ENCODE results near the gene NUDT16L1.

Gene NUDT16L1

GRCh38 chr16:4663777-4664465 is 29.4 kb upstream of the NUDT16L1 start:
- DNase-seq (ENCODE audit: low spot score), result no peak

- peak; percentile 59 for DNase-seq (ENCODE audit: low spot score)
Observed at GRCh38 chr16:4664538-4665418, 28.6 kb upstream of the NUDT16L1 start.

- DNase-seq (ENCODE audit: low spot score), result no peak
Observed at GRCh38 chr16:4666537-4667202, 26.7 kb upstream of the NUDT16L1 start.

GRCh38 chr16:4667203-4667963 is 26.0 kb upstream of the NUDT16L1 start:
- DNase-seq (ENCODE audit: low spot score), result no peak

DNA sequence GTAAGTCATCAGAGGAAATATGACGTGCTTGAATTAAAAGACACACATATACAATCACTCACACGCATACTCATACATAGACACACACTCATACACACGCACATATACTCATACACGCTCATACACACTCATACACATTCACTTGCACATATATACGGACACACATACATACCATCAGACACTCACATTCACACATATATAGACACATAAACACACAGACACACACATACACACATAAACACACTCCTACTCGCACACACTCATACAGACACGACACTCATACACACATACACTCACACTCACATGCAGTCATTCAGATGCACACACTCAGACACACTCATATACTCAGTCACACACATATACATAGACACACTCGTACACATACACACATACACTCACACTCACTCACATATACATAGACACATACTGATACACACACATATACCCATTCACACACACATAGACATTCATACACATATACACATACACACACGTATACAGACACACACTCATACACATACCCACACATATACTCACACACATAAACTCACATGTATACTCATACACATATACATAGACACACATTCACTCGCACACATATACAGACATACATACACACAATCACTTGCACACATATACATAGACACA is 24.9 kb upstream of the NUDT16L1 start:
- DNase-seq (ENCODE audit: low spot score), result no peak

DNA sequence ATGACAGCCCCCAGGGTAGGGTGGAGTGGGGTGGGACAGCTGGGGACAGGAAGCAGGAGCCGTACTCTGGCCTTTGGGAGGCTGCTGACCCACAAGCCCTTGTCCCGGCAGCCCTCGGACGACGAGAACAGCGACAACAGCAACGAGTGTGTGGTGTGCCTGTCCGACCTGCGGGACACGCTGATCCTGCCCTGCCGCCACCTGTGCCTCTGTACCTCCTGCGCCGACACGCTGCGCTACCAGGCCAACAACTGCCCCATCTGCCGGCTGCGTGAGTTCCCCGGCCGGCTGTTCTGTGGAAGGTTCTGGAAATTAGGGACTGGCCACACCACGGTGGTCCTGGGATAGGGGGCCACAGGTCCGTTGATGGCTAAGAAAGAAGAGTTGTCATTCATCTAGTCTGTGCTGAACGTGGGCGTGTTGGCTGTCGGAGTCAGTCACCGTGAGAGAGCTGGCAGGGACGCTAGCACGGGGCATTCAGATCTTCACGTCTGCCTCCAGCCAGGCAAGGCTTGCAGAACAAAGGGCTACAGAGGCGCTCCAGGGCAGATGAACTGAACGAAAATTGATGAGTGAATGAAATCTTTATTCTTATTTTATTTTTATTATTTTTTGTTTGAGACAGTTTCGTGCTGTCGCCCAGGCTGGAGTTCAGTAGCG is 19.8 kb upstream of the NUDT16L1 start:
- no peak for DNase-seq (ENCODE audit: low spot score)

DNA sequence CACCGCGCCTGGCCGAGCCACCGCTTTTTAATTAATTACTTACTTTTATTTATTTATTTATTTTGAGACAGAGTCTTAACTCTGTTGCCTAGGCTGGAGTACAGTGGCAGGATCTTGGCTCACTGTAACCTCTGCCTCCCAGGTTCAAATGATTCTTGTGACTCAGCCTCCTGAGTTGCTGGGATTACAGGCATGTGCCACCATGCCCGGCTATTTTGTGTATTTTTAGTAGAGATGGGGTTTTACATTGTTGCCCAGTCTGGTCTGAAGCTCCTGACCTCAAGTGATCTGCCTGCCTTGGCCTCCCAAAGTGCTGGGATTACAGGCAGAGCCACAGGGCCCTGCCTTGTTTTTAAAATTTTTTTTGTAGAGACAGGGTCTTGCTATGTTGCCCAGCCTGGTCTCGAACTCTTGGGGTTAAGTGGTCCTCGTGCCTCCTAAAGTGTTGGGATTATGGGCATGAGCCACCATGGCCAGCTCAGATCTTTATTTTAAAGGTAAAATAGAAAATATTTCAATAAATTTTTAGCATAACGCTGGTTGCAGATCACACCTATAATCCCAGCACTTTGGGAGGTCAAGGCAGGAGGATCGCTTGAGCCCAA is 18.3 kb upstream of the NUDT16L1 start:
- DNase-seq (ENCODE audit: low spot score), result no peak

GRCh38 chr16:4675864-4676786 is 17.2 kb upstream of the NUDT16L1 start:
- peak; percentile 66 for DNase-seq (ENCODE audit: low spot score)

- no peak for DNase-seq (ENCODE audit: low spot score)
Observed at GRCh38 chr16:4676831-4677230, 16.5 kb upstream of the NUDT16L1 start.

GRCh38 chr16:4677390-4677789 is 16.0 kb upstream of the NUDT16L1 start:
- DNase-seq (ENCODE audit: low spot score), result no peak

DNA sequence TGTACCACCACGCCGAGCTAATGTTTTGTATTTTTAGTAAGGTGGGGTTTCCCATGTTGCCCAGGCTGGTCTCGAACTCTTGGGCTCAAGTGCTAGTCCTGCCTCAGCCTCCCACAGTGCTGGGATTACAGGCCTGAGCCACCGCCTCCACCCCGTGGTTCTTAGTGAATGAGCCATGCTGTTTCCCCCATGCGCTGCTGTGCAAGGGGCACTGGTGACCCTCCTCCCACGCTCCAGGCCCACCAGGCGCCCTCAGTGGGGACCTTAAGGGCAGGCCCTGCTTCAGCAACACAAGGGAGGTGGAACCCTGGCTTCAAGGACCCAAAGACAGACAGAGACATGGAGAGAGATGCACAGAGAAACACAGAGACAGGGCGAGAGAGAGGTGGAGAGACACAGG is 15.4 kb upstream of the NUDT16L1 start:
- no peak for DNase-seq (ENCODE audit: low spot score)

- no peak for DNase-seq (ENCODE audit: low spot score)
Observed at GRCh38 chr16:4678596-4678995, 14.8 kb upstream of the NUDT16L1 start.

DNA sequence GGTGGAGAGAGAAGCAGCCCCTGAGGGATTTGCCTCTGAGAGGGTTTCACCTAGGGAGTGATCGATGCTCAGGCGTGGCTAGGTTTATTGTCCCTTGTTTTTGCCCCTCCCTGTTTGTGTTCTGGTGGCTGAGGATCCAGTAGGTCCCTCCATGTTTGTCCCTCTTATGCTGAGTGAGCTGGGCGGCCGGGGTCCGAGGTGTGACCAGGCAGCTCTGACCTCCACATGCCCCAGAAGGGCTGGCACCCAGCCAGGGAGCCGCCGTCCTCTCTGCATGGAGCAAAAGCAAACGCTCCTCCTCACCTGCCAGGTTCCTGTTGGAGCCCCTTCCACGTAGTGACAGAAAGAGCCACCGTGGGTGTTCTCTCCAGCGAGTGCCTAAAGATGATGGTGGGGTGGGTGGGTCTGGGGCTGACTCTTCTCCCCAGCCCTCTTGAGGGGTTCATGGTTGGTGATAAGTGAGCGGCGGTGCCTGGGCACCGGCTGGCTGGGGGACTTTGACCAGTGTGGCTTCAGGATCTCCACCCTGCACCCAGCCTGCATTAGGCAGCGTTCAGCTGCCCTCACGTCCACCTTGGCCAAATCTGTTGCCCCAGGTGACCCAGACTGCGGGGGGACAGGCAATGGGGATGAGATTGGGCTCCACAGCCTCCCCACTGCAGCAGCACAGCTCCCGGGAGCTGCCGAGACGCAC is 14.1 kb upstream of the NUDT16L1 start:
- no peak for DNase-seq (ENCODE audit: low spot score)

DNA sequence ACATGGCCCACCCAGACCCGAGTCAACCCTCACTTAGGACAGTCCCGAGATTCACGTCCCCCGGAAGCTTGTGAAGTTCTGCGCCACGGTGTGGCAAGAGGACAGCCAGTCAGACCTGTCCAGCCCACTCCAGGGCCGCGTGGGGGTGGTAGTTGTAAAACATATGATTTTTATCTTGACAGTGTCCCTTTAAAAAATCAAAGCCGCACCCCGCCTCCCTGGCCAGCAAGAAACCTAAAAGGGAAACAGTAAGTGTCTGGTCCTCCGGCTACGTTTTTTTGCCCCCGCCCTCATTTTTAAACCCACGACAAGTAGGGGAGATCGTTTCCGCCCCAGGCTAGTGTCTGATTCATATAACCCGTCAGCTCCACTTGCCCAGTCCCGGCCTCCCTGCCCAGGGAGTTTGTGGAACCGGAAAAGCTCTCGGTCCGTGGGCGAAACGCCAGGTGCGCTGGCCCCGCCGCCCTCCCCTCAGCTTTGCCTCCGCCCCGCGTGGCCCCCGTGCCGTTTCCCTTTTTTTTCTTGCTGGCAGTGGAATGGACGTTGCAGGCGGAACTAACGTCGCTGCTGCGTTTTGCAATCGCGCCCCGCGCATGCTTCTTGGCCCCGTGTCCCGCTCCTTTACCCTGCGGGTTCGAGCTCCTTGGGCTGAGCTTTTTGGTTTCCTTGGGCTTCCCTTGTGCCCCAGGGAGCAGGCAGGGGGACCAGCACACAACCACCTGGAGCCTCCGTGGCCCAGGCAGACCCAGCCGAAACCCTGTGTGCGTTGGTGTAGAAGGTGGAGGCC is 13.3 kb upstream of the NUDT16L1 start:
- no peak for DNase-seq (ENCODE audit: low spot score)

DNA sequence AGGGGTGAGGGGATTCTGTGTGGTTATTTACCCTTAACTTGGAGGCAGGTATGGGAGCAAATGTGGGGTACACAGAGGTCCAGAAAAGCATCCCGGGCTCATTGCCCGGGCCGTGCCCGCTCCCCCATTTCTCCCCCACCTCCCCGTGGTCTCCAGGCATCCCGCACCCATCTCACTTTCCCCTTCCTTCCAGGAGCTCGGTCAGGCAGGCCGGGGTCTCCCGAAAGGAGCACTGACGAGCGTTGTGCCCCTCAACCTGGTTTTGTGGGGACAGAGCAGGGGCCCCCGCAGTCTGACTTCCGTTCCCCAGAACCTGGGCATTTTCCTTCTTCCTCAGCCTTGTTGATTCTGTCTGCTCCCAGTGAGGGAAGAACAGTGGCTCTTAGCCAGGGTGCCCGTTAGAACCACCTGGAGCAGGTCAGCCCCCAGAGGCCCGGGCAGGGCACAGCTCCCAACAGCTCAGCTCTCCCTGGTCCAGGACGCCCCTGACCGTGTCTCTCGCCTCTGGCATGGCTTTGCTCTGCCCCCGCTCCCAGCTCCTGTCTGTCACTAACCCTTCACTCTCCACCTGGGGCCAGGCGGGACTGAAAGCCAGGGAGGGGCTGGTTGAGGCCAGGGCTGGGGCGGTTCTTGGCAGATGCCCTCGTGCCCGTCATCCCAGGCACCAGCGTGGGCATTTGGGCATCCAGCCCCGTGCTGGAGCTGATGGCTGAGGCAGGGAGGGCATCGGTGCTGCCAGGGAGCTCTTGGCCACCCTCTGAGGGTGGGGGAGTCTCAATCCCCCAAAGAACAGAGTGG is 12.5 kb upstream of the NUDT16L1 start:
- DNase-seq (ENCODE audit: low spot score), result no peak

GRCh38 chr16:4681471-4682083 is 11.8 kb upstream of the NUDT16L1 start:
- no peak for DNase-seq (ENCODE audit: low spot score)

- DNase-seq (ENCODE audit: low spot score), result no peak
Observed at GRCh38 chr16:4682084-4682591, 11.2 kb upstream of the NUDT16L1 start.

Measured in CD4-positive, alpha-beta T cell treated with Interleukin-15 for 4 hours (primary cell).